Tibial nerve (tissue), 4 donors: Measurements from ENCODE around the gene FAM131A. TPM values are rescaled to one million over a fixed set of nuclear protein-coding genes. Genes with fewer than 3 reads are reported as not detected.

ENCODE experiments used
- DNase-seq, 2 donors: peaks; one replicate each; pipeline ENCODE4 v3.0.0-alpha.2; 2019; ENCODE audit warnings: low spot score in 2 of 2
- H3K27ac ChIP-seq, 4 donors: fragments of 200-600 bp; sonication (generic) in 3 of 4; one replicate each; pipeline ENCODE4 v1.5.1; 2017 to 2019; ENCODE audit warnings: mild to moderate bottlenecking in 1 of 4
- H3K27me3 ChIP-seq, 2 donors: fragments of 200-600 bp; sonication (generic) in 1 of 2; one replicate each; pipeline versions ENCODE4 v1.5.1 to v1.6.0; 2017 to 2019
- H3K36me3 ChIP-seq, 3 donors: fragments of 200-600 bp; sonication (generic); one replicate each; pipeline ENCODE4 v1.5.1; 2018 to 2019
- H3K4me1 ChIP-seq, 4 donors: fragments of 200-600 bp; sonication (generic) in 3 of 4; one replicate each; pipeline ENCODE4 v1.5.1; 2017 to 2019
- H3K4me3 ChIP-seq, 4 donors: fragments of 200-600 bp; sonication (generic) in 3 of 4; one replicate each; pipeline ENCODE4 v1.5.1; 2017 to 2019; ENCODE audit warnings: mild to moderate bottlenecking in 1 of 4, moderate library complexity in 1 of 4
- H3K9me3 ChIP-seq, 4 donors: fragments of 200-600 bp; sonication (generic) in 3 of 4; one replicate each; pipeline ENCODE4 v1.5.1; 2017 to 2019
- CTCF ChIP-seq, 5 experiments: fragments of 200-600 bp in 3 of 5; fragments of 450-650 bp in 2 of 5; sonication (generic) in 3 of 5; IDR thresholded peaks; one replicate each; pipeline ENCODE4 v1.5.1; 2016 to 2019; ENCODE audit warnings: antibody characterized with exemption in 5 of 5, mild to moderate bottlenecking in 3 of 5, moderate library complexity in 2 of 5
- EP300 ChIP-seq, 2 donors: sonication (generic); formaldehyde crosslinking; IDR thresholded peaks; one replicate each; pipeline ENCODE4 v1.6.1; 2017; ENCODE audit warnings: antibody characterized with exemption in 2 of 2, mild to moderate bottlenecking in 1 of 2
- POLR2A ChIP-seq, 2 donors: fragments of 450-650 bp; IDR thresholded peaks; one replicate each; pipeline ENCODE4 v1.6.1; 2017; ENCODE audit warnings: antibody characterized with exemption in 2 of 2, mild to moderate bottlenecking in 2 of 2, moderate library complexity in 2 of 2
- WGBS, 2 donors: methylation state at CpG; one replicate each; pipeline ENCODE4 v1.1.5; 2018; 5-methylcytosine and 5-hydroxymethylcytosine counted together
- total RNA-seq, 4 donors: library from RNA; depleted of rRNA; stranded (reverse); fragments of >200 nt; gene quantifications; one replicate each; pipeline ENCODE4 v1.1.0, GENCODE V29; 2016

Gene FAM131A
- total RNA-seq, 4 donors from 2014 or later: 35.0 to 45.3 (median 39.6) TPM

GRCh38 chr3:184386047-184386806, 48.8 kb downstream of the FAM131A start:
- no peak for TF ChIP-seq EP300 (IDR thresholded peaks at IDR 0.05)
- no peak for TF ChIP-seq CTCF (IDR thresholded peaks at IDR 0.05)
- TF ChIP-seq POLR2A (IDR thresholded peaks at IDR 0.05): no peak
- Histone ChIP-seq H3K27ac (no peak overlapping the region), H3K4me1 (peaks cover 0 to 9% (median 3%) of the 10 kb centered on the region in 4 donors), H3K4me3 (no peak overlapping the region), H3K27me3 (peaks cover 0 to 6% of the 10 kb centered on the region in 2 donors), H3K9me3 (no peaks in the 10 kb centered on the region), H3K36me3 (peaks cover 0 to 38% (median 0%) of the 10 kb centered on the region in 3 donors)
- 53 to 71% methylated on average over 24 to 37 of the region's 37 CpGs for WGBS, 2 donors
- no peak for DNase-seq

DNA sequence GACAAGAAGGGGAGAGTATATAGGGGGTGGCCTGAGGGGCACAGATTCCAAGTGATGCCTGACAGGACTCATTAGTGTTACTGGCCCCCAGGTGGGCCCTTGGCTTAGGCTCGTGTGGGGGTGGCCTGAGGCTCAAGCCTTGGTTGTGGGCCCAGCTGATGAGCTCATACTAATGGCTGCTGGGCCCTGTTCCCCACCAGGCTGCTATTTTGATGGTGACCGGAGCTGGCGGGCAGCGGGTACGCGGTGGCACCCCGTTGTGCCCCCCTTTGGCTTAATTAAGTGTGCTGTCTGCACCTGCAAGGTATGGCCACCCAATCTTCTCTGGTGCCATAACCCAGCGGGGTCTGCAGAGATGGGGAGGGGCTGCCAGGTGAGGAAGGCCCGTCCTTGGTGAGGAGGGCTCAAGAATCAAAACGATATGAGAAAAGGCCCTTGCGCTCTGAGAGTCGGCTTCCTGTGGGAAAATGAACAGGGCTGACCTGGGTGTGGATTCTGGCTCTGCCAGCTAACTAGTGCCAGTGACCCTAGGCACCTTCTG, 49.8 kb downstream of the FAM131A start:
- Histone ChIP-seq H3K4me3 (no peak overlapping the region), H3K27ac (no peak overlapping the region), H3K9me3 (no peaks in the 10 kb centered on the region), H3K4me1 (no peaks in the 10 kb centered on the region), H3K36me3 (peaks cover 0 to 38% (median 0%) of the 10 kb centered on the region in 3 donors), H3K27me3 (no peaks in the 10 kb centered on the region)
- DNase-seq: no peak
- WGBS, 2 donors: 84 to 91% methylated on average over 6 to 12 of the region's 12 CpGs
- TF ChIP-seq CTCF (IDR thresholded peaks at IDR 0.05) (no peak), POLR2A (IDR thresholded peaks at IDR 0.05) (no peak), EP300 (IDR thresholded peaks at IDR 0.05) (no peak)

- Histone ChIP-seq H3K4me3 (no peak overlapping the region), H3K4me1 (no peaks in the 10 kb centered on the region), H3K9me3 (no peaks in the 10 kb centered on the region), H3K27me3 (no peaks in the 10 kb centered on the region), H3K36me3 (peaks cover 0 to 29% (median 0%) of the 10 kb centered on the region in 3 donors), H3K27ac (no peak overlapping the region)
- DNase-seq: no peak
- 75 to 76% methylated on average over 7 to 8 of the region's 8 CpGs for WGBS, 2 donors
- TF ChIP-seq EP300 (IDR thresholded peaks at IDR 0.05) (no peak), CTCF (IDR thresholded peaks at IDR 0.05) (no peak), POLR2A (IDR thresholded peaks at IDR 0.05) (no peak)
Observed at GRCh38 chr3:184388164-184388935, 51.0 kb downstream of the FAM131A start.

GRCh38 chr3:184388936-184389230, 51.5 kb downstream of the FAM131A start:
- no peaks in the 10 kb centered on the region for H3K9me3 ChIP-seq
- no peak for DNase-seq
- no peak overlapping the region for H3K4me3 ChIP-seq
- TF ChIP-seq CTCF (IDR thresholded peaks at IDR 0.05): no peak
- no peak for TF ChIP-seq POLR2A (IDR thresholded peaks at IDR 0.05)
- TF ChIP-seq EP300 (IDR thresholded peaks at IDR 0.05): no peak
- H3K4me1 ChIP-seq: no peaks in the 10 kb centered on the region
- H3K36me3 ChIP-seq: peaks cover 0 to 29% (median 0%) of the 10 kb centered on the region in 3 donors
- H3K27me3 ChIP-seq: no peaks in the 10 kb centered on the region
- 77 to 79% methylated on average over 8 of the region's 8 CpGs for WGBS, 2 donors
- H3K27ac ChIP-seq: no peak overlapping the region

DNA sequence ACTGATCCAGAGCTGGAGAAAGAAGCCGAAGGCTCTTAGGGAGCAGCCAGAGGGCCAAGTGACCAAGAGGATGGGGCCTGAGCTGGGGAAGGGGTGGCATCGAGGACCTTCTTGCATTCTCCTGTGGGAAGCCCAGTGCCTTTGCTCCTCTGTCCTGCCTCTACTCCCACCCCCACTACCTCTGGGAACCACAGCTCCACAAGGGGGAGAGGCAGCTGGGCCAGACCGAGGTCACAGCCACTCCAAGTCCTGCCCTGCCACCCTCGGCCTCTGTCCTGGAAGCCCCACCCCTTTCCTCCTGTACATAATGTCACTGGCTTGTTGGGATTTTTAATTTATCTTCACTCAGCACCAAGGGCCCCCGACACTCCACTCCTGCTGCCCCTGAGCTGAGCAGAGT, 52.0 kb downstream of the FAM131A start:
- Histone ChIP-seq H3K4me1 (no peaks in the 10 kb centered on the region), H3K36me3 (peaks cover 0 to 29% (median 0%) of the 10 kb centered on the region in 3 donors), H3K4me3 (no peak overlapping the region), H3K9me3 (no peaks in the 10 kb centered on the region), H3K27ac (no peak overlapping the region), H3K27me3 (no peaks in the 10 kb centered on the region)
- WGBS, 2 donors: 46 to 53% methylated on average over 5 of the region's 5 CpGs
- no peak for DNase-seq
- TF ChIP-seq EP300 (IDR thresholded peaks at IDR 0.05) (no peak), CTCF (IDR thresholded peaks at IDR 0.05) (no peak), POLR2A (IDR thresholded peaks at IDR 0.05) (no peak)
